HG03280 (cell line): ENCODE data around the gene EMC8.

Experiments
- ATAC-seq: cut with Tn5 transposase; IDR thresholded peaks from one replicate; pipeline ENCODE4 v1.9.1; 2021; ENCODE audit warnings: mild to moderate bottlenecking, moderate library complexity; ENCODE audit not compliant: unreplicated experiment

EMC8 gene

GRCh38 chr16:85733155-85733838, 66.0 kb downstream of the EMC8 start:
- no peak for ATAC-seq

DNA sequence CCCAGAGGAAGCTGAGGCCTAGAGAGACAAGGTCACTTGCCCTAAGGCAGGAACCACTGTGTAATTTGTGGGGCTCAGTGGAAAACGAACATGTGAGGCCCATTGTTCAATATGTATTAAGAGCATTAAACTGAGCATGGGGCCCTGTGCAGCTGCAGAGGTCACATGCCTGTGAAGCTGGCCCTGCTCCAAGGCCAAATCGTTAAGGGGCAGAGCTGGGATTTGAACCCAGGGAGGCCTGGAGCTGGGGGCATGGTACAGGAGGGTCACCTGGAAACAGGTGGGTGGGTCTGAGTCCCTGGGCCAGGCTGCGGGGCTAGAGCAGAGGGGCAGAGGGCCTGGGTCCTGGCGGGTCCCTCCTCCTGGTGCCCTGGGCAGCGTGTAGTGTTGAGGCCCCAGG, 68.2 kb downstream of the EMC8 start:
- ATAC-seq, result no peak

DNA sequence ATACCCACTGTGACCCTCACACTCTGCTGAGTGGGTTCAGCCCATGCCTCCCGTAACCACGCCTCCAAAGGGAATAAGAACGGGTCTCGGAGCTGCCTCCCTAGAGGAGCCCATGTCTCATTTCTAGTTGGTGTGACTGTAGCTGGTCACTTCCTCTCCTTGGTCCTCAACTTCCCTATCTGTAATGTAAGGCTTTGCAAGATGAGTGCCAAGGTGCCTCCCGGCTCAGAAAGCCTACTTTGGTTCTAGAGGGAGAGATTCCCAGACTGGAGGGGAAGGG, 69.2 kb downstream of the EMC8 start:
- no peak for ATAC-seq

DNA sequence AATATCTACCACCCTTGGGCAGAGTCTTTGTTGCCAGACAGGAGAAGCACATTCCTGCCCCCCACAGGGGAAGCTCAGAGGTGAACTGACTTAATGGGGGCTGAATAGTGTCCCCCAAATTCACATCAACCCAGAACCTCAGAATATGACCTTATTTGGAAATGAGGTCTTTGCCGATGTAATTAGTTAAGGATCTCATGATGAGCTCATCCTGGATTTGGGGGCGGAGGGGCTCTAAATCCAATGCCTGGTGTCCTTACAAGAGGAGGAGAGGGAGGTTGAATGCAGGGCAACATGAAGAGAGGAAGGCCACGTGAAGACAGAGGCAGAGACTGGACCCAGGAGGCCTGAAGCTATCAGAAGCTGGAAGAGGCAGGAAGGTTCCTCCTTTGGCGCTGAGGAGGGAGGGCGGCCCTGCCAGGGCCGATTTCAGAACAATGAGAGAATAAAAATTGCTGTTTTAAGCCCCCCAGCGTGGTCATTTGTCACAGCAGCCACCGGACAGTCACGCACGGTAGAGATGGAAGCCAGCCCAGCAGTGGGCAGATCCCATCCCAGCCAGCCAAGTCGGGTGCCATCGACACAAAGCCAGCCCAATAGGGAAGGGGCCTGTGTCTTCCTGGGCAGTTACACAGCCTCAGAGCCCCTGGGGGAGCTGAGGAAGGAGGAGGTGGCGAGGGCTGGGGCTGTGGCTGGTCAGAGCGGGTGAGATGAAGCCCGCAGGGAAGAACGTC, 69.7 kb downstream of the EMC8 start:
- ATAC-seq, result no peak

- no peak for ATAC-seq
Measured at GRCh38 chr16:85728879-85729278, 70.5 kb downstream of the EMC8 start.
